B cell (primary cell): ENCODE data around the gene TNFRSF12A. TPM values are rescaled to one million over a fixed set of nuclear protein-coding genes. Genes with fewer than 3 reads are reported as not detected.
"Not testable (repeated sequence)": the region's sequence is repeated elsewhere in the genome, so short reads cannot be mapped to it uniquely, and the experiment has no call there.

Experiments used
- ATAC-seq: fragments of 200-7000 bp; cut with Tn5 transposase; one replicate; pipeline ENCODE4 v1.10.0; 2021; ENCODE audit warnings: low read depth, mild to moderate bottlenecking, moderate number of reproducible peaks, moderate library complexity
- CTCF ChIA-PET: fragments of 350-600 bp; sonication (Branson Sonifier 250); formaldehyde crosslinking; loops from one replicate; lab custom pipeline; 2021; ENCODE audit warnings: antibody characterized with exemption, inconsistent platforms; lab: Charles Lee
- POLR2A ChIA-PET: fragments of 350-600 bp; sonication (Branson Sonifier 250); formaldehyde crosslinking; loops from one replicate; lab custom pipeline; 2021; ENCODE audit warnings: antibody characterized with exemption; lab: Charles Lee
- DNase-seq: peaks from one replicate; pipeline ENCODE4 v3.0.0; 2013
- H2AFZ ChIP-seq: 2 replicates; pipeline ENCODE4 v1.6.1; 2012; ENCODE audit warnings: mild to moderate bottlenecking, low read depth, low read length; ENCODE audit not compliant: insufficient read depth, poor library complexity, severe bottlenecking
- H3K27ac ChIP-seq, 2 donors: 1 replicate in 1 of 2; 2 replicates in 1 of 2; pipeline ENCODE4 v1.5.1; 2012 to 2013; ENCODE audit warnings: low read length in 2 of 2, mild to moderate bottlenecking in 2 of 2, moderate library complexity in 1 of 2
- H3K27me3 ChIP-seq, 4 experiments: fragments of 200-600 bp in 1 of 4; sonication (generic) in 1 of 4; replicated peaks in 1 of 4; 1 replicate in 2 of 4; 2 replicates in 2 of 4; pipeline versions ENCODE4 v1.6.1 to v1.7.0; 2013 to 2016; ENCODE audit warnings: low read length in 3 of 4, mild to moderate bottlenecking in 2 of 4, mixed read lengths in 1 of 4, moderate library complexity in 1 of 4; ENCODE audit not compliant: insufficient read depth in 4 of 4, control insufficient read depth in 3 of 4; ENCODE audit errors: control extremely low read depth in 1 of 4
- H3K36me3 ChIP-seq, 2 experiments: replicated peaks in 1 of 2; 1 replicate in 1 of 2; 2 replicates in 1 of 2; pipeline versions ENCODE4 v1.6.1 to v1.7.1; 2013; ENCODE audit warnings: low read length in 1 of 2; ENCODE audit not compliant: insufficient read depth in 2 of 2, control insufficient read depth in 1 of 2; ENCODE audit errors: control extremely low read depth in 1 of 2, extremely low read depth in 1 of 2
- H3K4me1 ChIP-seq, 2 donors: fragments of 200-600 bp in 1 of 2; sonication (generic) in 1 of 2; 1 replicate in 1 of 2; 2 replicates in 1 of 2; pipeline versions ENCODE4 v1.5.1 to v1.6.1; 2013 to 2017; ENCODE audit warnings: low read length in 2 of 2; ENCODE audit not compliant: control insufficient read depth in 2 of 2, insufficient read depth in 2 of 2
- H3K4me2 ChIP-seq: replicated peaks from 2 replicates; pipeline ENCODE3; 2012; ENCODE audit warnings: mild to moderate bottlenecking, low read depth, low read length; ENCODE audit not compliant: poor library complexity, severe bottlenecking
- H3K4me3 ChIP-seq, 5 experiments: fragments of 200-600 bp in 1 of 5; sonication (generic) in 1 of 5; 1 replicate in 3 of 5; 2 replicates in 2 of 5; pipeline versions ENCODE4 v1.5.1 to v1.7.0; 2011 to 2016; ENCODE audit warnings: low read length in 4 of 5, mild to moderate bottlenecking in 4 of 5, low read depth in 2 of 5, control low read depth in 1 of 5, moderate library complexity in 1 of 5; ENCODE audit not compliant: insufficient read depth in 1 of 5; ENCODE audit errors: control extremely low read depth in 1 of 5, extremely low read depth in 1 of 5
- H3K79me2 ChIP-seq: fragments of 200-600 bp; sonication (generic); one replicate; pipeline ENCODE4 v1.6.0; 2016; ENCODE audit warnings: low read length; ENCODE audit not compliant: control insufficient read depth, insufficient read depth
- H3K9ac ChIP-seq: fragments of 200-600 bp; sonication (generic); 2 replicates; pipeline ENCODE4 v1.6.1; 2017; ENCODE audit warnings: mild to moderate bottlenecking, low read length, moderate library complexity
- H3K9me3 ChIP-seq, 3 donors: one replicate each; pipeline versions ENCODE4 v1.6.1 to v1.7.1; 2013; ENCODE audit warnings: low read length in 2 of 3; ENCODE audit not compliant: control insufficient read depth in 2 of 3, insufficient read depth in 1 of 3; ENCODE audit errors: control extremely low read depth in 1 of 3
- H4K20me1 ChIP-seq: 2 replicates; pipeline ENCODE4 v1.6.0; 2012; ENCODE audit warnings: mild to moderate bottlenecking, low read length; ENCODE audit not compliant: insufficient read depth, control insufficient read depth, poor library complexity, severe bottlenecking
- H3K27ac Mint-ChIP-seq: one replicate; pipeline ENCODE4 v1.8.0; 2021; ENCODE audit warnings: mixed read lengths
- H3K27me3 Mint-ChIP-seq: one replicate; pipeline ENCODE4 v1.8.0; 2021; ENCODE audit warnings: mixed read lengths
- H3K4me1 Mint-ChIP-seq: one replicate; pipeline ENCODE4 v1.8.0; 2021; ENCODE audit warnings: mixed read lengths
- H3K4me3 Mint-ChIP-seq: one replicate; pipeline ENCODE4 v1.8.0; 2021; ENCODE audit warnings: mixed read lengths
- H3K9me3 Mint-ChIP-seq: one replicate; pipeline ENCODE4 v1.8.0; 2022; ENCODE audit warnings: mixed read lengths; ENCODE audit not compliant: insufficient read depth
- EZH2 ChIP-seq: IDR thresholded peaks from 2 replicates; pipeline ENCODE4 v1.6.1; 2012; ENCODE audit warnings: borderline replicate concordance, low read depth, mild to moderate bottlenecking, moderate library complexity, low read length; ENCODE audit not compliant: insufficient read depth, poor library complexity, severe bottlenecking
- WGBS: methylation state at CpG from one replicate; pipeline ENCODE4 v1.1.5; 2013; ENCODE audit warnings: missing lambda C conversion rate; ENCODE audit not compliant: insufficient coverage; 5-methylcytosine and 5-hydroxymethylcytosine counted together
- intact Hi-C: fragments of 100-400 bp; cut with micrococcal nuclease; formaldehyde crosslinking; loops from one replicate; pipeline ENCODE4 v1.10.0; 2022
- polyA plus RNA-seq: library from polyadenylated mRNA; depleted of rRNA; stranded (reverse); fragments of >200 nt; gene quantifications from 2 replicates; pipeline ENCODE4 v1.2.3, GENCODE V29; 2012
- total RNA-seq, 2 donors: library from RNA; stranded (reverse); fragments of 120-200 nt in 1 of 2; gene quantifications; 1 replicate in 1 of 2; 2 replicates in 1 of 2; pipeline versions ENCODE4 v1.2.3 to v1.2.4, GENCODE V29; 2013 to 2022
- TF ChIP-seq, protein P1 (sequence below): fragments of 200-600 bp; IDR thresholded peaks from one replicate; pipeline ENCODE4 v1.8.0; 2022; ENCODE audit warnings: antibody characterized with exemption, mild to moderate bottlenecking

Gene TNFRSF12A
- total and polyA plus RNA-seq, 2 donors (not counting 1 experiment from before 2014, with no cell fraction given) = 0.61 to 1.3 TPM

DNA sequence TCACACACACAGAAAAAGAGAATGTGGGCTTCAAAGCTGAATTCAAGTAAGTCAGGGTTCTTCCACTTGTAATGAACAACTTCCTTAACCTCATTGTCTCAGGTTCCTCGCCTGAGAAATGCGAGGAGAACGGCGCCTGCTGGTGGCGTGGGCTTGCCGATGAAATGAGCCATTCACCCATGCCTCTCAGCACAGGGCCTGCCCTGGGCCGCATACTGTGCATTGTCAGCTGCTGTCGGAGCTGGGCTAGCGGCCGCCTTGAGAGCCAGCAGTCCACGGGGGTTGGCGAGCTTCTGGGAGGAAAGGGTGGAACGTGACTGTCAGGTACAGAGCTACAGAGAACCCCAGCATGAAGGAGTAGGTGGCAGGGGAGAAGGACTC lies 33.2 kb downstream of the TNFRSF12A start:
- H3K4me2 ChIP-seq, H3K9me3 ChIP-seq, H3K4me3 Mint-ChIP-seq, DNase-seq, ATAC-seq, H3K36me3 ChIP-seq, CTCF ChIA-PET, H3K27ac Mint-ChIP-seq, intact Hi-C loops, H3K79me2 ChIP-seq, H3K4me3 ChIP-seq, H2AFZ ChIP-seq, H3K9me3 Mint-ChIP-seq, H3K27ac ChIP-seq, H3K27me3 Mint-ChIP-seq, H4K20me1 ChIP-seq, POLR2A ChIA-PET, H3K9ac ChIP-seq: not testable (repeated sequence)
- WGBS = 98% methylated on average over 6 of the region's 13 CpGs
- Histone ChIP-seq H3K4me1 (peaks cover 12 to 14% of the 10 kb centered on the region in 2 donors), H3K27me3 (peaks cover 0 to 14% (median 5%) of the 10 kb centered on the region in 4 experiments)
- peaks cover 17% of the 10 kb centered on the region for H3K4me1 Mint-ChIP-seq

DNA sequence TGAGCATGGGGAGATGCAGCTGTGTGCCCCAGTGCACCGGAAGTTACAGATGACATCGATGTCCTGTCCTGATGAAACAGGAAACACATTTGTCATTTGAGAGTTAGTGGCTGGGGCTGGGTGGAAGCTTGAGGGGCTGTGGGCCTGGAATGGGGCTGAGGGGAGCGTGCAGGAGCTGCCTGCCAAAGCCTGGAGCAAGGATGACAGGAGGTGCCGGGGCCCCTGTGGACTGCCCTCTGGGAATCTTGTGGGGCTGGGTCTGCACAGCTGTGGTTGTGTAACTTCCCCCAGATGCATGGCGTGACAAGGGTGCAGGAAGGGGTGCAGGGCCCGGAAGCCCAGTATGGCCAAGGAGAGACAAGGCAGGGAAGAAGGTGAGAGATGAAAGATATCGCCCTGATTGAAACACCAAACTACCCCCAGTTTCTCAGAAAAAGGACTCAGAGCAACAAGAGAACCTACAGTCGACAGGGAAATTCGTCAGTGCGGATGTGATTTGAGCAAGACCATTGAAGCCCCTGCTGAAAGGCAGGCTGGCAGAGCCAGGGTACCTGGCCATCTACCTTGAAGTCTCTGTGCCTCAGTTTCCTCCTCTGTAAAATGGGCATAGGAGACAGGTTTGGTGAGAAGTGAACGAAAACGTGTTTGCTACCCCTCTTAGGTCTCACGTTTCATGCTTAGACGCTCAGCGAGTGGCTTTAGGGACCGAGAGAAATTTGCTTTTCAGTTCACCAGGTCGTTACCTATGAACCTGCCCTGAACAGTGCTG lies 35.0 kb downstream of the TNFRSF12A start:
- Histone ChIP-seq H3K27ac (no peak overlapping the region), H3K9ac (no peak overlapping the region), H3K79me2 (no peaks in the 10 kb centered on the region), H3K27me3 (peaks cover 0 to 8% (median 0%) of the 10 kb centered on the region in 4 experiments), H3K9me3 (no peaks in the 10 kb centered on the region), H3K36me3 (no peaks in the 10 kb centered on the region), H4K20me1 (no peaks in the 10 kb centered on the region), H3K4me3 (peak overlapping the region in 1 of 5 experiments; percentile 12), H3K4me2 (peak overlapping the region; percentile 33), H3K4me1 (peaks cover 20 to 22% of the 10 kb centered on the region in 2 donors), H2AFZ (no peak overlapping the region)
- POLR2A ChIA-PET = no interaction called here
- ATAC-seq (no peak), DNase-seq (no peak)
- H3K27me3 Mint-ChIP-seq = no peaks in the 10 kb centered on the region
- no peaks in the 10 kb centered on the region for H3K9me3 Mint-ChIP-seq
- WGBS = 47% methylated on average over 14 of the region's 17 CpGs
- TF ChIP-seq EZH2 = no peak
- TF ChIP-seq, protein P1, sequence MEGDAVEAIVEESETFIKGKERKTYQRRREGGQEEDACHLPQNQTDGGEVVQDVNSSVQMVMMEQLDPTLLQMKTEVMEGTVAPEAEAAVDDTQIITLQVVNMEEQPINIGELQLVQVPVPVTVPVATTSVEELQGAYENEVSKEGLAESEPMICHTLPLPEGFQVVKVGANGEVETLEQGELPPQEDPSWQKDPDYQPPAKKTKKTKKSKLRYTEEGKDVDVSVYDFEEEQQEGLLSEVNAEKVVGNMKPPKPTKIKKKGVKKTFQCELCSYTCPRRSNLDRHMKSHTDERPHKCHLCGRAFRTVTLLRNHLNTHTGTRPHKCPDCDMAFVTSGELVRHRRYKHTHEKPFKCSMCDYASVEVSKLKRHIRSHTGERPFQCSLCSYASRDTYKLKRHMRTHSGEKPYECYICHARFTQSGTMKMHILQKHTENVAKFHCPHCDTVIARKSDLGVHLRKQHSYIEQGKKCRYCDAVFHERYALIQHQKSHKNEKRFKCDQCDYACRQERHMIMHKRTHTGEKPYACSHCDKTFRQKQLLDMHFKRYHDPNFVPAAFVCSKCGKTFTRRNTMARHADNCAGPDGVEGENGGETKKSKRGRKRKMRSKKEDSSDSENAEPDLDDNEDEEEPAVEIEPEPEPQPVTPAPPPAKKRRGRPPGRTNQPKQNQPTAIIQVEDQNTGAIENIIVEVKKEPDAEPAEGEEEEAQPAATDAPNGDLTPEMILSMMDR = no peak
- CTCF ChIA-PET = interaction anchor here (0.6 to 6.5 kb wide), 4 partner anchors 22 to 72 kb away, joined by 3 to 140 read pairs (median 4); no protein-coding TSS in a partner anchor
- intact Hi-C loops = no loop called here
- no peak overlapping the region for H3K27ac Mint-ChIP-seq
- H3K4me1 Mint-ChIP-seq = peaks cover 26% of the 10 kb centered on the region
- H3K4me3 Mint-ChIP-seq = peak overlapping the region; percentile 11

DNA sequence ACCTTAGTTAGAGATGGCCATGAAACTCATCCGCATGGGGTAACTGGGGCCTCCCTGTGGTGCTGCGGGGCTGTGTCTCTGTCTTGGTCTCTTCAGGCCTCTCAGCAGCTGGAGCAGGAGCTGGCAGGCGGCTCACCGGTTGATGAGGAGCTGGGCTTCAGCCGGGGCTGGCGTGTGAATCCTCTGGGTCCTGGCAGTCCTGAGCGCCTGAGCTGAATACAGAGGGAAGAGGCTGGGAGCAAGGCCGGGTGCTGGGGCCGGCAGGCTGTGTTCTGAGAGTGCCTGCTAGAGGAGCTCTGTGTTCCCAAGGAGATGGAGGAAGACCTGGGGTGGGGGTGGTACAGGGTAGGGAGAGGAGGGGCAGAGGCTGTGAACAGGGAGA lies 35.6 kb downstream of the TNFRSF12A start:
- H3K9me3 Mint-ChIP-seq, POLR2A ChIA-PET, H3K36me3 ChIP-seq, H3K9me3 ChIP-seq, H3K9ac ChIP-seq, ATAC-seq, H2AFZ ChIP-seq, H3K4me3 Mint-ChIP-seq, DNase-seq, H4K20me1 ChIP-seq, H3K27ac ChIP-seq, H3K27me3 Mint-ChIP-seq, H3K79me2 ChIP-seq, intact Hi-C loops, H3K27ac Mint-ChIP-seq, H3K4me3 ChIP-seq, H3K27me3 ChIP-seq, H3K4me2 ChIP-seq: not testable (repeated sequence)
- H3K4me1 Mint-ChIP-seq = peaks cover 26% of the 10 kb centered on the region
- 94% methylated on average over 8 of the region's 9 CpGs for WGBS
- peaks cover 20 to 22% of the 10 kb centered on the region in 2 donors for H3K4me1 ChIP-seq
- CTCF ChIA-PET = interaction anchor here (1.0 to 6.5 kb wide), 4 partner anchors 24 to 72 kb away, joined by 3 to 140 read pairs (median 4); no protein-coding TSS in a partner anchor
